BJ (cell line): ENCODE results near the gene ADCY3. TPM values are rescaled to one million over a fixed set of nuclear protein-coding genes. Genes with fewer than 3 reads are reported as not detected.

ENCODE experiments used
- CTCF ChIA-PET: fragments of 350-600 bp; formaldehyde crosslinking; extraction: SDS; loops from one replicate; lab custom pipeline; 2021; ENCODE audit warnings: antibody characterized with exemption, inconsistent platforms; lab: Yijun Ruan, JAX
- POLR2A ChIA-PET: fragments of 300-600 bp; sonication (Branson Sonifier 250); formaldehyde crosslinking; extraction: SDS; loops from one replicate; lab custom pipeline; 2021; ENCODE audit warnings: antibody characterized with exemption; lab: Charles Lee
- DNase-seq: peaks from one replicate; pipeline ENCODE4 v3.0.0-alpha.2; 2011; ENCODE audit warnings: low read depth
- H3K27me3 ChIP-seq: 2 replicates; pipeline ENCODE4 v1.6.0; 2011; ENCODE audit warnings: low read length; ENCODE audit not compliant: control insufficient read depth, insufficient read depth
- H3K36me3 ChIP-seq: 2 replicates; pipeline ENCODE4 v1.5.1; 2011; ENCODE audit warnings: low read length; ENCODE audit not compliant: control insufficient read depth, insufficient read depth
- H3K4me3 ChIP-seq: 2 replicates; pipeline ENCODE4 v1.5.1; 2011; ENCODE audit warnings: low read depth, mild to moderate bottlenecking, control low read depth, low read length
- polyA plus RNA-seq: library from polyadenylated mRNA; depleted of rRNA; stranded (reverse); fragments of >200 nt; gene quantifications from 2 replicates; pipeline ENCODE4 v1.2.3, GENCODE V29; 2011
- TF ChIP-seq, protein P1 (sequence below): IDR thresholded peaks from 2 replicates; pipeline ENCODE4 v1.5.1; 2011; ENCODE audit warnings: low read depth, mild to moderate bottlenecking, control low read depth, inconsistent platforms, low read length, moderate library complexity; ENCODE audit not compliant: insufficient read depth

The ADCY3 gene
- polyA plus RNA-seq, 1 experiment: 73.3 TPM

DNA sequence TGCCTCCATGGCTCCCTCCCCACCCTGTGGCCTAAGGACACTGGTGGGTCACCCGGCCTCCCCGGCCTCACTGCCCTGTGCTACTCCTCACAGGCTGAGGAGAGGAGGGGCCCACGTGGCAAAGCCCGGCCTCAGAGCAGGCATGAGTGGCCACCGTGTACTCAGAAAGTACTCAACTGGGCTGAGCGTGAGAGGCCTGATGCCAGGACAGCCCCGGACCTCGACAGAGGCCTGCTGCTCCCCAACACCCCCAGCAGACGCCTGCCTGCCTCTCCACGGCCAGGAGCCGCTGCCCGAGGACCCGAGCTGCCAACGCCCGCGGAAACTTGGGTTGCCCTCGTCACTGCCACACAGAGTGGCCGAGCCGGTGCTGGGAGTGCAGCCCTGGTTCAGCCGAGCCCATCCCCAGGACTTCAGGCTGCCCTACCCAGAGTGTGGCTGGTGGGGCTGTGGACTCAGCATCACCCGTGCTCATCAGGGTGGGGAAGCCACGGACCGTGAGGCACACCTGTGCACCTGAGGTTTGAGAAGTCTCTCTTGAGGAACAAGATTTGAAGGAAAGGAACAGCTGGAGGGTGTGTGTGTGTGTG lies 67.5 kb downstream of the ADCY3 start:
- ChIA-PET CTCF (no interaction called here), POLR2A (no interaction called here)
- Histone ChIP-seq H3K27me3 (no peaks in the 10 kb centered on the region), H3K36me3 (no peaks in the 10 kb centered on the region; the same call in 1 of the 2 replicates), H3K4me3 (no peak overlapping the region)
- TF ChIP-seq, protein P1, sequence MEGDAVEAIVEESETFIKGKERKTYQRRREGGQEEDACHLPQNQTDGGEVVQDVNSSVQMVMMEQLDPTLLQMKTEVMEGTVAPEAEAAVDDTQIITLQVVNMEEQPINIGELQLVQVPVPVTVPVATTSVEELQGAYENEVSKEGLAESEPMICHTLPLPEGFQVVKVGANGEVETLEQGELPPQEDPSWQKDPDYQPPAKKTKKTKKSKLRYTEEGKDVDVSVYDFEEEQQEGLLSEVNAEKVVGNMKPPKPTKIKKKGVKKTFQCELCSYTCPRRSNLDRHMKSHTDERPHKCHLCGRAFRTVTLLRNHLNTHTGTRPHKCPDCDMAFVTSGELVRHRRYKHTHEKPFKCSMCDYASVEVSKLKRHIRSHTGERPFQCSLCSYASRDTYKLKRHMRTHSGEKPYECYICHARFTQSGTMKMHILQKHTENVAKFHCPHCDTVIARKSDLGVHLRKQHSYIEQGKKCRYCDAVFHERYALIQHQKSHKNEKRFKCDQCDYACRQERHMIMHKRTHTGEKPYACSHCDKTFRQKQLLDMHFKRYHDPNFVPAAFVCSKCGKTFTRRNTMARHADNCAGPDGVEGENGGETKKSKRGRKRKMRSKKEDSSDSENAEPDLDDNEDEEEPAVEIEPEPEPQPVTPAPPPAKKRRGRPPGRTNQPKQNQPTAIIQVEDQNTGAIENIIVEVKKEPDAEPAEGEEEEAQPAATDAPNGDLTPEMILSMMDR: no peak
- no peak for DNase-seq

DNA sequence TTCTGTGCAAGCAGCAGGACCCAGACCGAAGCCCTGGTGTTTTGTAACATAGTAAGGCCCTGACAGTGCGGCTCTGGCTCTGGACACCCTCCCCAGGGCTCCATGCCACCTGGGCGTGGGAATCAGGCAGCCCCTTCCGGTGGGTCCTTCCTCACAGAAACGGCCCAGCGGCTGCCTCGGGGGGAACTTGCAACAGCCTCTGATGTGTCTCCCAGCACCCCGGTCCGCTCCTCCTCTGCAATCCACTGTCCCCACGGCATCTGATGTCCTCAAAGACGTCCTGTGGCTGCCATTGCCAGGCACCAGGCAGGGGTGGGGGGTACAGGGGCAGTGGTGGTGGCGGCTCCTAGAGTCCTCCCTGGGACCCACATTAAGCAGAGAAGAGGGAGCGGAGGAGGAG lies 68.0 kb downstream of the ADCY3 start:
- Histone ChIP-seq H3K27me3 (no peaks in the 10 kb centered on the region), H3K36me3 (no peaks in the 10 kb centered on the region; the same call in 1 of the 2 replicates), H3K4me3 (no peak overlapping the region)
- POLR2A ChIA-PET: no interaction called here
- TF ChIP-seq, protein P1: no peak
- no peak for DNase-seq
- CTCF ChIA-PET: no interaction called here

DNA sequence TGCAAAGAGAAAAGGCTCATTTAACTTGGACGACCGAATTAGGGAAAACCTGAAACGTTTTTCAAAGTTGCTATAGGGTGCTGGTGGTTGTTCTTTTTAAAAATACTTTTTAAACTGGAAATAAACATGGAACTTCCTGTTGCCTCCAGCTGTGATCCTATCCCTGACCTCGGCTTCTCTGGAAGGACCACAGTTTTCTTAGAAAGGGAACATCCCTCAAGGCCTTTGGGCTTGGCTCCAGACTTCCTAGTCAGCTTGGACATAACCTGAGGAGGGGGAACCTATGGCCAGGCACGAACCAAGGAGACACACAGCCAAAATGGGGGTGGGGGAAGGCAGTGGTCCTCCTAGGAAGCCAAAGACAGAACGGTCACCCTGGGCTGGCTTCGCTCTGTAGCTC lies 69.1 kb downstream of the ADCY3 start:
- H3K27me3 ChIP-seq: no peaks in the 10 kb centered on the region
- H3K36me3 ChIP-seq: no peaks in the 10 kb centered on the region; the same call in 1 of the 2 replicates
- TF ChIP-seq, protein P1: no peak
- CTCF ChIA-PET: interaction anchor here (0.9 to 1.1 kb wide), 2 partner anchors 8 to 23 kb away, joined by 3 to 5 read pairs; no protein-coding TSS in a partner anchor
- DNase-seq: no peak
- POLR2A ChIA-PET: no interaction called here
- H3K4me3 ChIP-seq: no peak overlapping the region

DNA sequence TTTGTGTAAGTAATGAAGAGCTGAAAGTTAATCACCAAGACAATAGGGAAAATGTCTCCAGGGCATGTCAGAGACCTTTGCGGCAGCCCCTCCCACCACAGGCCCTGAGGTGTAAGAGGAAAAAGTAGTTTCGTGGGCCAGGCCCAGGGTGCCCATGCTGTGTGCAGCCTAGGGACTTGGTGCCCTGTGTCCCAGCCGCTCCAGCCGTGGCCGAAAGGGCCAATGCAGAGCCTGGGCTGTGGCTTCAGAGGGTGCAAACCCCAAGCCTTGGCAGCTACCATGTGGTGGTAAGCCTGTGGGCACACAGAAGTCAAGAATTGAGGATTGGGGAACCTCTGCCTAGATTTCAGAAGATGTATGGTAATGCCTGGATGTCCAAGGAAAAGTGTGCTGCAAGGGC lies 74.3 kb downstream of the ADCY3 start:
- no peak overlapping the region for H3K4me3 ChIP-seq
- H3K27me3 ChIP-seq: no peaks in the 10 kb centered on the region
- peaks cover 10% of the 10 kb centered on the region for H3K36me3 ChIP-seq
- POLR2A ChIA-PET: no interaction called here
- TF ChIP-seq, protein P1: no peak
- no peak for DNase-seq
- CTCF ChIA-PET: no interaction called here

DNA sequence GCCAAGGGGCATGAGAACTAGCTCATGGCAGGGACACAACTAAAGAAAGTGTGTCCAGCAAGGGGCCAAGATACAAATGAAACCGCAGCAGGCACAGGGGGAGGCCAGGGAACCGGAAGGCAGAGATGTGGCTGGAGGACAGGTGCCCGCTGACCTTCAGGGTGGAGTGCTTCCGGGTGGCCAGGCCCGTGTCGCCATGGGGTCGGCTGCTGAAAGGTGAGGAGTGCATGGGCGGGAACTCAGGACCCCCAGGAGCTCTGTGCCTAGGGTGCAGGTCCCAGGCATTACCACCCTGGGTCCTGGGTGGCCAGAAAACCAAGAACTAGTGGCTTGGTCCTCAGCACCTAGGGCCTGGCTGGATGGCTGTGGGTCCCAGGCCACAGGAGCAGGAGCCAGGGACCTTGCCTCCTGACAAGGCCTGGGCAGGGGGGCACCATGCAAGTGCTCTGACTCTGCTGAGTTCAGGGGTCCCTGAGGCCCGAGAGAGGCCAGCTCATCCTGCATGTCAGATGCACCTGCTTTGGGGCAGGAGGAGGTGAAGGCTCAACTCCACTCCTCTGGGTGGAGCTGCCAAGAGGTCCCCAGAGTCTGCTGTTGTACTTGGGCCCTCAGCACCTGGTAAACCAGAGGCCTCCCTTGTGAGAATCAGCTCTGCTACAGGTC lies 75.9 kb downstream of the ADCY3 start:
- TF ChIP-seq, protein P1: no peak
- peaks cover 13% of the 10 kb centered on the region for H3K36me3 ChIP-seq
- no peak for DNase-seq
- ChIA-PET POLR2A (no interaction called here), CTCF (interaction anchor here (1.4 kb wide), 1 partner anchor 14 kb away, joined by 4 read pairs; no protein-coding TSS in a partner anchor)
- no peak overlapping the region for H3K4me3 ChIP-seq
- H3K27me3 ChIP-seq: no peaks in the 10 kb centered on the region
